Stimulated activated CD4-positive, alpha-beta T cell treated with anti-CD3 and anti-CD28 coated beads, TNF-alpha, amount 100 ng/mL, for 1 hour (primary cell): ENCODE measurements around the gene OR6B1.
"Not testable (repeated sequence)": the region's sequence is repeated elsewhere in the genome, so short reads cannot be mapped to it uniquely, and the experiment has no call there.

Experiments
- DNase-seq, 3 donors: peaks; one replicate each; pipeline ENCODE4 v3.0.0-alpha.2; 2020; ENCODE audit warnings: low read depth in 3 of 3, low spot score in 1 of 3

Gene OR6B1

DNA sequence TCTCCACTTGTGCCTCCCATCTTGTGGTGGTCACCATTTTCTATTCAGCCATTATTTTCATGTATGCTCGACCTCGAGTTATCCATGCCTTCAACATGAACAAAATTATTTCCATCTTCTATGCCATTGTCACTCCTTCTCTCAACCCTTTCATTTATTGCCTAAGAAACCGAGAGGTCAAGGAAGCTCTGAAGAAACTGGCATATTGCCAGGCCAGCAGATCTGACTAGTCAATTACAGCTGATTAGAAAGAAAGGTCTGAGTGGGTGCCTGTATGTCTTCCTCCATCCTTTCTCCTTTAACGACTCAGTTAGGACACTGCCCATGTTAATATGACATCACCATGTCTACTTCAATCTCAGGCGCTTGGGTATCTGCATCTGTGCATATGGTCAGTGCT lies 4.6 kb downstream of the OR6B1 start:
- no peak for DNase-seq

DNA sequence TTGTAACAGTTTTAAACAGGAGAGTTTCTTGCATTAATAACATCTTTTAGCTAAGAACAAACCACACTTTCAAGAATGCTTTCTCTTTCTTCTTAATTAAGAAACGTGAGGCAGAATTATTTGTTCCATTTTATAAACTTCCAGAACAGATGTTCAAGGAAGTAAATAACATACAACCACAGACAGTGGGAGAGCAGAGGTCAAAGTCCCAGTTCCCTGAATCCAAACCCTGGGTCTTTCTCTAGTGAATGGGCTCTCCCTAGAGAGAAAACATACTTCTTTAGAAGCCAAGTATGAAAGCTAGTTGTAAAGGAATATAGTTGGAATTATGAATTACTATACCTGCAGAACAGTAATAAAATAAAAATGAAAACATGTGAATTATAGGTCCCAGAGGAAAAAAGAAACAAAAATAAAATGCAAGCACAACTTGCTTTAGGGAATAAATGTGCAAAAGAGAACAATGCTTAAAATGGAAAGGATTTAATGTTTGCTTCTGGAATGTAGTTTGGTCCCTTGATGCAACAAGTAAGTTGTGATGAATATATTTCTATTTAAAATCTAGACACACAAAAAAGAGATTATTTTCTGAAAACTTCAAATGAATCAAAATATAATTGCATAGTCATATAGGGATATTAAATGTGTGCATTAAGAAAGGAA lies 6.0 kb downstream of the OR6B1 start:
- no peak for DNase-seq

DNA sequence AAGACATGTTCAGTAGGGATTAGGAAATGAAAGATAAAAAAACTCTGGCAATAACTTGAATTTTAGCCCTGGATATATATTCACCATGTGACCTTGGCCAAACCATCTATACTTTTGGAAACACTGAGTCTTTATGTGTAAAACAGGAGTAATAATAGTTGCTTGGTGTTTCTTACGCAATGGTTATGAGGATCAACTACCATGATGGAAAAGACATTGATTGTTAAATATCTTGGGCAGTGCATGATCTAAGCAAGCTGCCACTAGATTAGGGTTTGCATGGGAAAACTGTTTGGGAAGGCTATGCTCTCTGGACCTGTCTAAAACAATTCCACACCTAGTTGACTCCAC lies 6.5 kb downstream of the OR6B1 start:
- DNase-seq = no peak

GRCh38 chr7:144009361-144009760 lies 9.2 kb downstream of the OR6B1 start:
- no peak for DNase-seq

- not testable (repeated sequence) for DNase-seq
These were observed 9.9 kb downstream of the OR6B1 start for GRCh38 chr7:144010061-144010460.

DNA sequence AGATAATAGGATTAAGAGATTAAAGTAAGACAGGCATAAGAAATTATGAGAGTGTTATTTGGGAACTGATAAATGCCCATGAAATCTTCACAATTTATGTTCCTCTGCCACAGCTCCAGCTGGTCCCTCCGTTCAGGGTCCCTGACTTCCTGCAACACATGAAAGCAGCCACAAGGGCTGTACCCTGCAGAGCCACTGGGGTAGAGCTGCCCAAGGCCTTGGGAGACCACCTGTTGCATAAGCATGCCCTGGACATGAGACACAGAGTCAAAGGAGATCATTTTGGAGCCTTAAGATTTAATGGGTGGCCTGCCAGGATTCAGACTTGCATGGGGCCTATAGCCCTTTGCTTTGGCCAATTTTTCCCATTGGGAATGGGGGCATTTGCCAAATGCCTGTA lies 10.7 kb downstream of the OR6B1 start:
- DNase-seq = not testable (repeated sequence)

DNA sequence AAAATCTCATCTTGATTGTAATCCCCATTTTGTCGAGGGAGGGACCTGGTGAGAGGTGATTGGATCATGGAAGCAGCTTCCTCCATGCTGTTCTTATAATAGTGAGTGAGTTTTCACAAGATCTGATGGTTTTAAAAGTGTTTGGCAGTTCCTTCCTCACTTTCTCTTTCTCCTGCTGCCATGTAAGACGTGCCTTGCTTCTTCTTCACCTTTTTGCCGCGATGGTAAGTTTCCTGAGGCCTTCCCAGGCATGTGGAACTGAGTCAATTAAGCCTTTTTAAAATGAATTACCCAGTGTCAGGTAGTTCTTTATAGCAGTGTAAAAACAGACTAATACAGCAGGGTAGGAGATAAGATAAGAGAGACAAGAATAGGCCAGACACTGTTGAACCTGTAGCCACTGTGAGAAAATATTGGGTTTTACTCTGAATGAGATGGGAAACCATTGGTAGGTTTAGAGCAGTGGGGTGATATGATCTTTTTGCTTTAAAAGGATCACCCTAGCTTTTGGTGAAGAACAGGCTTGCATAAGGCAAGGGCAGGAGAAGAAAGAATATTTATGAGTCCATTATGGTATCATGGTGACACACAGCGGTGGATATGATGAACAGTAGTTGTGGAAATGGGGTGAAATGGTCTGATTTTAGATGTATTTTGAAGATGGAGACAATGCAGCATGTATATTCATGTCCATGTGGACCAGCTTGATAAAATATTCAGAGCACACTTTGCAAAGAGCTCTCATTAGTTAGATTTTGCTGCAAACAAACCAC lies 11.5 kb downstream of the OR6B1 start:
- no peak for DNase-seq

DNA sequence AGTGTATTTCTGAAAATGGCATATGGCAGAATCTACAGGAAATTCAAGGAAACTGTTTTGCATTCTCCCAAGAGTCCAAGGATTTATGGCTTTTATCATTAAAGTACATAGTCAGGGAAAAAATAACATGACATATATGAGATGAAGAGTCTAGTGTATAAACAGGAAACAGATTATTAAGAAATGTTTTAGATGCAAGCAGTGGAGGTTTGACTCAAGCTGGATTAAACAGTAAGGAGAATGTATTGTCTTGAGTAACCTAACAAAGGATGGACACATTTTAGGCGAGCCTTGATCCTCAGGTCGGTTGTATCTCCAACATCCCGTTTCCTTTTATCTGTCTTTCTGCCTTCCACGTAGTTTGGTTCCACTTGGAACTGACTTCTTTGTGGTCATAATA lies 17.9 kb downstream of the OR6B1 start:
- no peak for DNase-seq

DNA sequence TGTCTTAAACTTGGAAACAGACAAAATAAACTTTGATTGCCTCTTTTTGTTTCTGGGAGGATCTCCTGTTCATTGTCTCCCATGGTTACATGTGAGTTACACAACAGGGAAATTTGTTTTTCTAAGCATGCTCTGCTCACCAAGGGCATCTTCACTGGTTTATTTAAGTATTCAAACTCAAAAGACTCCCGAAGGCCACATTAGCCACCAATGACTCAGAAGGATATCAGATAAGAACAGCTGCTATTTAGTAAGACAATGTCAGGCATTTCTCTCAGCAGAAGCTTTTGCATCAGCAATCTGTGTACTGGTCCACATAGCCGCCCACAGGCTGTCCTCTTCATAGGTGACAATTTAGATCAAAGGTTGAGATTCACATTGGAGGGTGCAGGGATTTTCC lies 19.3 kb downstream of the OR6B1 start:
- DNase-seq = no peak

DNA sequence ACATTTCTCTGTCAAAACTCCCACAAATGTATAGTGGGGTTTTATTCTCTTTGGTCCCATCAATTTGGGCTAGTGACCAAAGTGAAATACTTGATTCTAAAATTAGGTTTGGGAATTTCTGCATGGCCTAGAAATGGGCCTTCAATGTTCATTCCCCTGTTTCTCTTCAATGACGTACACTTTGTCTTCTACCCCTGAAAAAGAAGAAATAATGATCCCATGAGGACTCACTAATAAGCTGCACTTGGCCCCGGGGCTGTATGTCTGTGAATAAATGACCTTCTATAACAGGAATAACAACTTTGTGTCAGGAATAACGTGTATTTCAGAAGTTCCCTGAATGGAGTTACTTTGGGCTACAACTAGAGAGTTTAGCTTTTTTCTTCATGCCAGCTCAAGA lies 20.2 kb downstream of the OR6B1 start:
- no peak for DNase-seq

GRCh38 chr7:144022169-144022568 lies 22.0 kb downstream of the OR6B1 start:
- no peak for DNase-seq

- DNase-seq = no peak
These were observed 23.2 kb downstream of the OR6B1 start for GRCh38 chr7:144023171-144023827.

DNA sequence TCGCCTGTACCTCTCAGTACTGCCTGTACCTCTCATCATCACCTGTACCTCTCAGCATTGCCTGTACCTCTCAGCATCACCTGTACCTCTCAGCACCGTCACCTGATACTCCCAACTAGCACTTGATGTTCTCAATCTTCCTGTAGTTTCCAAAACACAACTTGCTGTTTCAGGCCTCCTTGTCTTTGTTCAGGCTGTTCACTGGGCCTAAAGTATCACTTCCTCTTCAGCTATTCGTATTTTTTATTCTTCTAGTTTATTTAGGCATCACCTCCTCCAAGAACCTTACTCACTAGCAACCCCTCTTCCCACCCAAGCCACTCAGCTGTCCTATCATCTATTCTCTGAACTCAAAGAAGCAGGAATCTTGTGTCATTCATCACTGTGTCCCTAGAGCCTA lies 24.1 kb downstream of the OR6B1 start:
- no peak for DNase-seq

GRCh38 chr7:144026203-144026883 lies 26.2 kb downstream of the OR6B1 start:
- DNase-seq = no peak

GRCh38 chr7:144027070-144027469 lies 26.9 kb downstream of the OR6B1 start:
- DNase-seq = no peak

GRCh38 chr7:144027974-144028373 lies 27.9 kb downstream of the OR6B1 start:
- no peak for DNase-seq

DNA sequence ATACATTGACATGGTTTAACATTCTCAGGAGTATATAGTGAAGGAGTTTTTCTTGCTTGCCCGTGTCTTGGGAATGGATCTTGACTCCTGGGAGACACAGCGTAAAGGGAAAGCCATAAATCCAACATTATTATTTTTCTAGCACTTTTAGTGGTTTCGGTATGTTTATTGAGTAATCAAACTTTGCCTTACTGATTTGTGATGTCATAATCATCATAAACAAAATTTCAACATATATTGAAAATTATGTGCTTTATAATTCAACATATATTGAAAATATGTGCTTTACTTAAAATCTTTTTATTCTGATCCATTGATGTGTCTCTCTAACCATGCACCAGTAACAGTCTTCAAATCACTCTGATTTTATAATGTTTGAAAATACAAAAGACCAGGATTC lies 28.4 kb downstream of the OR6B1 start:
- no peak for DNase-seq

DNA sequence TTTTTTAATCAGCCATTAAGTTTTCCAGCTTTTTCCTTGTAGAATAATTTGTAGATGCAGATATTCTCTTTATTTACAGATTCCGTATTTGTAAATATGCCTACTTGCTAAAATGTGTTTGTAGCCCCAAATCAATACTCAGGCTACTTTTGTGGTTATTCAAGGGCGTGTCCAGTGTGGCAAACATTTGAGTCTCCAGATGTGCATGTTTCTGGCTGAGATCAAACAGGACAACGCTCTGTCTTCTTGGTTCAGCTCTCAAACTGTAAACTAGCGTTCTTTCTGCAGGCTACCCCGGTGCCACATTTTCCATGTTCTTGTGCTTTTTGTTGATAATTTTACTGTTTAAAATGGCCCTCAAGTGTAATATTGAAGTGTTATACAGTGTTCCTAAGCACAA lies 32.4 kb downstream of the OR6B1 start:
- DNase-seq = no peak

DNA sequence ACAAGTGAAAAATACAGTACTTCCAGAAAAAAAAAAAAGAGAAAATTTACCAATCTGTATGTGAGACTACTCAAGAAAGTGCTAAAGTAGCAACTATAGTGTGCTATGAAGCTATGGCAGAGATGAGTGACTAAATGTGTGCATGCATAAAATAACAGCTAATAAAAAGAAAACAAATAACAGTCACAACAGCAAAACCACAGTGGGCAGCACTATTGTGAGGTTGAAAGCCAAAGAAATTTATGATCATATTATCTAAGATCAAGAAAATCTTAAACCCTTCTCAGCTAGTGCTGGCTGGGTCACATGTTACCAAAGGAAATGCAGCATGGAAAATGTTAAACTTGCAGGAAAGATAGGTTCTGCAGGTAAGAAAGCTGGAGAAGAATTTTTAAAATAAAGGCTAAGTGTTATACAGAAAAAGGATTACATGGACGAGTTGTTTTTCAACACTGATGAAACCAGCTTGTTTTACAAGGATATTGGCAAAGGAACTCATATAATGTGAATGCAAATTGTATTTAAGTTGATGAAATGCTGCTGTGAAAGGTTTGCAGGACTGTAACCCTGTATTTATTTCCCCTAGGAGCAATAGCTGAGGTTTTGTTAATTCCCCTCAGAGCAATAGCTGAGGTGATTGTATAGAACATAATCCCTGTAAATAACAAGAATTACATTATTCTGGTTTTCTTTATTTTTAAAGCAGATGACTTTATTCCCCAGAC lies 33.0 kb downstream of the OR6B1 start:
- no peak for DNase-seq

DNA sequence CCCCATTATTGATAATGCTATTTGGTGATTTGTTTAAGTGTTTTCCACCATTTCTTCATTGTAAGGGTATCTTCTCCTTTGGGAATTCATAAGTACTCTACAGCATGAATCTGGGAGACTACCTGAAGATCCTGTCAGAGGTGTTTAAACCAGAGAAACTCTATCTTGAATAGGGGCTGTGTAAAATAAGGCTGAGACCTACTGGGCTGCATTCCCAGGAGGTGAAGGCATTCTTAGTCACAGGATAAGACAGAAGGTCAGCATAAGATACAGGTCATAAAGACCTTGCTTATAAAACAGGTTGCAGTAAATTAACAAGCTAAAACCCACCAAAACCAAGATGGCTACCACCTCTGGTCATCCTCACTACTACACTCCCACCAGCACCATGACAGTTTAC lies 35.3 kb downstream of the OR6B1 start:
- DNase-seq = no peak

DNA sequence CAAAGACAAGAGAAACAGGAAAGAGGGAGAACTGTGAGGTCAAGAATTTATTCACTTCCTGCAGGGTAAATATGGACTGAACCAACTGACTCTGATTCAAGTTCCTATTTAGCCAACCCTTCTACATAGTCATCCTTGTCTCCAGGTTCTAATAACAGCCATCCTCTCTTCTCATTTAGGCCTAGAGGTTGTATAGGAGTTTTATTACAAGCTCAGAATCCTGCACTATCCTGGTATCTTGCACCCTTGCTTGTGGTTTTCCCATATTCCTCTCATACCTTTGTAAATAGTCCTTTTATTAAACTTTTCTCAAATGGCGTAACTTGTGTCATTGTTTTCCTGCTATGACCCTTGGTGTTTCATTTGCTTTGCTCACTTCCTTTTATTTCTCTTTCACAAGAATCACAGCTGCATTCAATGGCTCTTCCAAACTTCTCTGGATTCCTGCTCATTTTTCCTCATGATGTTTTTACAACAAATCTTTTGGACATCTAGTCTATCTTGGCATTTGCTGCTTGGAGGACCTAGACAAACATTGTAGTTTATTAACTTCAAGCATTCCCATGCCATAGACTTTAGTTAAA lies 36.3 kb downstream of the OR6B1 start:
- DNase-seq = no peak
